Measurements from ENCODE around the gene KIF11.

Gene KIF11

GRCh38 chr10:92688573-92688926 is 95.6 kb downstream of the KIF11 start:
- no peak for DNase-seq (ENCODE audit: low spot score)

DNA sequence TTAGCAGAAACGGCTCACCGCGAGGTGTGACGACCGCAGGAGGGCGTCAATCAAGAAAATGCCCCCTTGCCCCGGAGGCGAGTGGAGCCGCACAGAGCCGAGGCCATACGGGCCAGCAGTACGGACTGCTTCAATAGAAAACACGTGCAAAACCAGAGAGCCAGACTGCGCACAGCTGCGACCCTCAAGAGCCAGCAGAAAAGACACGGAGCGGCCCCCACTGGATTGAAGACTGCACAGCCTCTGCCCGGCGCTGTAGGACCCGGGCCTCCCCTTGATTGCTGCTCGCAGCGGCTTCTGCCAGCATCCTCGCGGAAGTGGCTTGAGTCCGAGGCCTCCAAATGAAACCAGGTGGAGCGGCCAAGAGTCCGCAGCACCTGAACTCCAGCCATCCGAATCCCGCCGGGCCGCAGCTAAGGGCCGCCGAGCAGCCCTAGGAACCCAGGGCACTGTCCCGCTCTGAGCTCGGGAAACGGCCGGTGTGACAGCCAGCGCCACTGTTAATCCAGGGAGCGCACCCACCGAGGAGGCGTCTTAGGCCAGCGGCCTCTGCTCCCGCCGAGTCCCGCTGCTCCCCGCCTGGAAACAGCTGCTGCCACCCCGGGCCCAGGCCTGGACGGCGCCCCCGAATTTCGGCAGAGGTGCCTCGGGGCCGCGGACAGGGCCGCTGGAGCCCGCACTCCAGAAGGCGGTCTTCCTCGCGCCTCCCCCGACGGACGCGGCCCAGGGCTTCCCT is 96.2 kb downstream of the KIF11 start:
- no peak for DNase-seq (ENCODE audit: low spot score)

DNA sequence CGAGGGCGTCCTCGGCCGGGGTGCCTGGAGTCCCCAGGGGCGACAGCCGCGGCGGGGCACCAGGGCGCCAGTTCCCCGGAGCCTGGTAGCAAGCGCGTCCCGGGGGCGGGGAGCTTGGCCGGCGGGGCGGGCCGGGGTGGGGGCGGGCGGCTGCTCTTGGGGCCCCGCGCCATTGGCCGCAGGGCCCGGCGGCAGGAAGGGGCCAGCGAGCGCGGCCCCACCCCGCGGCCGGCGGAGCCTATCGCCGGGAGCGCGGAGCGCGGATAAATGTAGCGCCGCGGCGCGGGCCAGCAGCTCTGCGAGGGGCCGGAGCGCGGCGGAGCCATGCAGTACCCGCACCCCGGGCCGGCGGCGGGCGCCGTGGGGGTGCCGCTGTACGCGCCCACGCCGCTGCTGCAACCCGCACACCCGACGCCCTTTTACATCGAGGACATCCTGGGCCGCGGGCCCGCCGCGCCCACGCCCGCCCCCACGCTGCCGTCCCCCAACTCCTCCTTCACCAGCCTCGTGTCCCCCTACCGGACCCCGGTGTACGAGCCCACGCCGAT is 96.8 kb downstream of the KIF11 start, which contains the start of gene HHEX:
HHEX (plus strand) TSS at position 293 of the 548 bp plus-strand sequence; CDS start at position 325, 32 bp downstream.
- no peak for DNase-seq (ENCODE audit: low spot score)

DNA sequence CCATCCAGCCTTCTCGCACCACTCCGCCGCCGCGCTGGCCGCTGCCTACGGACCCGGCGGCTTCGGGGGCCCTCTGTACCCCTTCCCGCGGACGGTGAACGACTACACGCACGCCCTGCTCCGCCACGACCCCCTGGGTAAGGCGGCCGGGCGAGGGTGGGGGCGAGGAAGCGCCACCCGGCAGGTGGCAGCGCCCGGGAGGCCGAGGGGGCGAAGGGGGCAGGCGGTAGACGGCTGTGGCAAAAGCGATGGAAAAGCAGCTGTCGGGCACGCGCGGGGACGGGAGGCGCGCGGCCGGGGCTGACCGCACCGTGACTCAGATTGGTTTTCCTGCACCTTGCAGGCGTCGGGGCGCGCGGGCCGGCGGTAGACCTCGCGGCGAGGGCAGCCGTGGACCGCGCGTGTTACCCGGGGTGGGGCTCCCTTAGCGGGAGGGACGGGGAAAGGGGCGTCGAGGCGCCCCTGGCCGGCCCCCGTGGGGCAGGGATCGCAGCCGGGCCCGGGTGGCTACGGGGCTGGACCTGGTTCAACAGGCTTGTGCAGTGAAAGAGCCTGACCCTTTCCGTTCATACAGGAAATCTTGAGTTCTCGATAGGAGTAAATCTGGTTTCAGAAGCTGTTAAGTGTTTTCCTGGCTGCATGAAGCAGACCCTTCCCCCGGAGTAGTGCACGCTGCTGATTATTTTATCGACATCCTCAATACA is 97.4 kb downstream of the KIF11 start:
- DNase-seq (ENCODE audit: low spot score): no peak

DNA sequence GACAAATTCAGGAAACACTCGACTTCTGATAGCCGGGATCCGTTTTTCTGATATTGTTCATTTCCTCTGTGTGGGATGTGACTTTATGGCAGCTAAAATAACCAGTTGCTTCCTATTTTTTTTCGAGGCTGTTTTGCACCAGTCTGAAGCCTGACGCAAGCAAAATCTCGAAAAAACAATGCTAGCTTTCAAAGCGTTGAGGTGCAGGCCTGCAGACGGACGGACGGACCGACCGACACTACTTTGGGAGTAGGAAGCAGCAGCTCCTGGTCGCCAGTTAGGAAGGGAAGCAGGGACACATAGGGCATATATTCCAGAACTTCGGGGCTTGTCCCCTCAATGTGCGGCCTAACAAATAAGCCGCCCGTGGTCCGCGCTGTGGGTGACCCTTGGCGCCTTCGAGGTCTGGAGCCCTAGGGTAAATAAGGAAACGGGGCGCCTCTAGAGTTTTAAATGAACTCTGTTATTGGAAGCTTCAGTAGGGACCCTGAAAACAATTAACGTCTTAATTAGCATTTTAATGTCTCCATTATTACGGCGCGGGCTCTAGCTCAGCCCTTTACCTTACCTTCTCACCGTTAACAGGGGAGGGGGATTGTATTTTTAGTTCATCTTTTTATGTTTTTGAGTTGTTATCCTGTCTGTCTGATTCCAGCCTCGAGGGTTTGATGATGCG is 98.1 kb downstream of the KIF11 start:
- no peak for DNase-seq (ENCODE audit: low spot score)

DNA sequence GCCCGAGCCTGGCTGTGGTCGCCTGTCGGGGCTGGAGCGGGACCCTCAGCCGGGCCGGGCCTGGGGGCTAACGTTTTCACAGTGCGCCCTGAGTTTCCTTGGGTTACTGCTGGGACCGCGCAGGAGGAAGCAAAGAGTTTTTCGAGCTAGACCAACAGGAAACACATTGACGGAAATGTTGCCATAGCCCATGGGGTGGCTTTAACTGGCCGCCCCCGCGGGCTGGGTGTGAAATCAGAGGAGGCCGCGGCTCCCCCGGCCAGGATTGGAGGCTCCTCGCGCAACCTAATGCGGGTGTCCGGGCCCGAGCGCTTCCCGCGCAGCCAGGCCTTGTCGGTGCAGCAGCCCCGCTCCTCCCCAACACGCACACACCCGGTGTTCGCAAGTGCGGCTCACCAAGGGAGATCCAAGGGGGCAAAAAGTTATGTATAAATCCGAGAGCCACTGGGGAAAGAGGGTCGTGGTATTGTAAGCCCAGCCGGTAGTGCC is 98.7 kb downstream of the KIF11 start:
- no peak for DNase-seq (ENCODE audit: low spot score)

- DNase-seq (ENCODE audit: low spot score): no peak
Measured at GRCh38 chr10:92692080-92692671, 99.2 kb downstream of the KIF11 start.

- DNase-seq (ENCODE audit: low spot score): no peak
Measured at GRCh38 chr10:92692697-92693533, 100.0 kb downstream of the KIF11 start.

- no peak for DNase-seq (ENCODE audit: low spot score)
Measured at GRCh38 chr10:92693534-92693893, 100.6 kb downstream of the KIF11 start.

GRCh38 chr10:92695679-92696605 is 103.0 kb downstream of the KIF11 start:
- no peak for DNase-seq (ENCODE audit: low spot score)

- DNase-seq (ENCODE audit: low spot score): no peak
Measured at GRCh38 chr10:92696606-92697383, 103.9 kb downstream of the KIF11 start.

GRCh38 chr10:92697663-92698511 is 105.0 kb downstream of the KIF11 start:
- DNase-seq (ENCODE audit: low spot score): no peak

- no peak for DNase-seq (ENCODE audit: low spot score)
Measured at GRCh38 chr10:92699193-92699517, 106.2 kb downstream of the KIF11 start.

GRCh38 chr10:92699518-92700381 is 106.8 kb downstream of the KIF11 start:
- DNase-seq (ENCODE audit: low spot score): no peak

- DNase-seq (ENCODE audit: low spot score): no peak
Measured at GRCh38 chr10:92702301-92702916, 109.5 kb downstream of the KIF11 start.
